ENCODE measurements around the gene GLRX5.

GLRX5 gene

DNA sequence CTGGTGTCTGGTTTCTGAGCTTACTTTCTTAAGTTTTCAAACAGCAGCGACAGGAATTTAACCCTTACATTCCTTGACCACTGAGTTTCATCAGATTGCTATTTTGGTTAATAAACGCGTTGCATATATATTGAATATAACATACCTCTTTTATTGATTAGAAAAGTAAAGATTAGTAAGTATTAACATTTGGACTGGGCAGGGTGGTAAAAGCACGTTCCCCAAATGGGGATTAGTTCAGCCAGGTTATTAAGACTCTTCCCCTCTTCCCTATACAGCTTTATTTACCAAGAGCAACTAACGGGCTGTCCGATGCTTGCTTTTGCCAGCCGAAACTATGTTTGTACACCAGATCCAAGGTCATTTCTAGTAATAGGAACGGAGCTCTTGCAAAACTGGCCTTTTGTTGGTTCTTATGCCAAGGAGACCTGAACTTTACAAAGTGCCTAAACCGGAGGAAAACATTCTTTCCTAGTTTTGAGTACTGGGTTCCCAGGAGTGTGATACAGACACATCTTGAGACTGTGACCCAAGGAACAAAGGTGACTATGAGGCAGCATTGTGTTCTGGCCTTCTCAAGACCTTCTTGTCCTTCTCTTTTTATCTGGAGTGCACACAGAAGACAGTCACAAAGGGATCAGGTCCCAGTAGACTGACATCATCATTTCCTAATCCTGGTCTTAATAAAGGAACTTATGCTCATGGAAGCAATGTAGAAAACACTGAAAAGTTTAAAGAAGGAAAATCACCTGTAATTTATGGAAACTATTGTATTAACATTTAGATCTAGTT, 2.6 kb downstream of the GLRX5 start:
- DNase-seq, result no peak

- DNase-seq, result no peak
Measured at GRCh38 chr14:95538801-95539509, 4.1 kb downstream of the GLRX5 start.

DNA sequence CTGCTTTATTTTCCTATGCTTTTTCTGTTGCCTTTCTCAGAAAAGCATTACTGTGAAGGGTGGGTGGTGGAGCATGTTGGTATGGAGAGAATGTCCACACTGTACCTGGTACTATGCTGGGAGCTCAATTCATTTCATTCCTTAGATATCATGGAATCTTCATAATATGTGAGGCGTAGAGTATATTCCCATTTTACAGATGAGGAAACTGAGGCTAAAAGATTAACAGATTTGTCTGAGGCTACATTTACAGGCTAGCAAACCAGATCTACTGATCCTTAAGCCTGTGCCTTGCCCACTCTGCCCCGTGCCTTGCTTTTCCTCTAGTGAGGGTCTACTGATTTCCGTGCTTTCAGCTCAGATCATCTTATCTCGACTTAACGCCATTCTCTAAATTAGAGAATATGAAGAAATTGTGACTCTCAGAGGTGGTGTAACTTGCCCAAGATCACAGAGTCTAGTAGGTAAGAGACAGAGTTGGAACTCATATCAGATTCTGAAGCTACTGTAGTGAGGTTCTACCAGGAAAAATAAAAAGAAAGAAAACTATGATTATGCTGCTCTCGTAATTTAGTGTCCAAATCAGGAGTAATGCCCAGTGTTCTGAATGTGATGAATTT, 5.5 kb downstream of the GLRX5 start:
- no peak for DNase-seq

- no peak for DNase-seq
Measured at GRCh38 chr14:95541346-95541745, 6.5 kb downstream of the GLRX5 start.

DNA sequence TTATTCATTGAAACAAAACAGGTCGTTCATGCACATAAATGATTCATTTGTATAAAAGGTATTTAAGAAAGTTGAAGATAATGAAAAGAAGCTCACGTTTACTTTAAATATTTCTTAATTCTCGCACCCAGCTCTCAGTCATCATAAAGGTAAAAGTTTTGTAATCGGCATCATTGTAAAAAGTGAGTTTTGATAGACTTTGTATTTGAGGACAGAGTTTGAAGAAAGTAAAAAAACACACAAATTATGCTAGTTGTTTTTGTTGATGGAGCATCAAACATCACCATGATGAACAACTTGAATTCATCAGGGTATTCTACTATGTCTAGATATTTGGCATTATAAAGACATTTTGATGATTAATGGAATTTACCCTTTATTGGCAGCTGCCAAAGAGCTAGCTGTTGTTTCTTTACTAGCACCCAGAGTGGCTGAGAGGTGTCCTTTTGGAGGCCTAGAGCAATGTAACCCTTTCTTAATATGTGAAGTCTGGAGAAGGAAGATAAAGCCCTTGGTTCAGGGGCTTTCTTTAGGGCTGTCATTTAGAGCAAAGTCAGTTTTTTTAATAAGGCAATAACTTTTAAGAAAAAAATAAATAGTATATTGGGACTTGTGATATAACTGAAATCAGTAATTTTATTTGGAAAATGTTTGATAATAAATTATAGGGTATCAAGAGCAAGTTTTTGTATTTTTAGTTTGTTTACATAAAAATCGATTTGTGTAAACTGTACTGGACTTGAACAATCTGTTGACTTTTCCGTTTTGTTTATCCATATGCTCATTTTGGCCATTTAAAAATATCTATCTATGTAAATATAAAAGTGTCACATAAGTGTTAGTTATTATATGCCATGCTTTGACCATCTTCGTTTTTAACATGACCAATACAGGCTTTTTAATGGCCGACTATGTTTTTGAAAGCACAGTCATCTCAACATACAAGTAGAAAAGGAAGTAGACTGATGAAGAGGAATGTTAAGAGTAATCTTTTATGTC, 7.4 kb downstream of the GLRX5 start:
- DNase-seq, result no peak

- no peak for DNase-seq
Measured at GRCh38 chr14:95543021-95543420, 8.2 kb downstream of the GLRX5 start.

- DNase-seq, result no peak
Measured at GRCh38 chr14:95544588-95544987, 9.7 kb downstream of the GLRX5 start.

DNA sequence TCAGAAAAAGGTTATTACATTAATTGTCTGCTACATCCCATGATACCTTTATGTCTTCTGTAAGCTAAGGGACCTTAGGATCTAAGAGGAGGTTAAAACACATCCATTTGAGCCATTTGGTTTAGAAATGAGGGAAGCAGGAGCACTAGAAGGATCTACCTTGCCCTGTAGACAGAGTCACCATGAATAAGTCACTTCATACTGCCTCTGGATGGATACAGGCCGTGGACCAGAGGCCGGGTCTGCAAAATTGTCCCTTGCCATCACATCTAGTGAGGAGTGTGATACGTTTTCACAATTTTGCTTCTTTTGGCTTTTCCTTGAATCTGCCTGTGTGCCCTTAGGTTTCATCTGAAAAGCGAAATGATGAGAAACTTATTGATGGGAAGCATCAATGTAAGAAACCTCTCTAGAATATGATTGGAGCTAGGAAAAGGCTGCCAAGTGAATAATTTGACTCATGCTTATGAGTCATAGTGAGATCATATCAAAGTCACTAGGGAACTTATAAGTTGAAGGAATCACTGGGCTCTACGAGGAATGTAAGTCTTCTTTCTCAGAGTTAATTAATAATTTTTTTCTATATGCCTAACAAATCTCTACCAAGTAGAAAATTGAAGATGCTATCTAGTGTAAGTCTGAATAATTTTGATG, 10.8 kb downstream of the GLRX5 start:
- no peak for DNase-seq

GRCh38 chr14:95547272-95547625, 12.4 kb downstream of the GLRX5 start:
- DNase-seq, result no peak

DNA sequence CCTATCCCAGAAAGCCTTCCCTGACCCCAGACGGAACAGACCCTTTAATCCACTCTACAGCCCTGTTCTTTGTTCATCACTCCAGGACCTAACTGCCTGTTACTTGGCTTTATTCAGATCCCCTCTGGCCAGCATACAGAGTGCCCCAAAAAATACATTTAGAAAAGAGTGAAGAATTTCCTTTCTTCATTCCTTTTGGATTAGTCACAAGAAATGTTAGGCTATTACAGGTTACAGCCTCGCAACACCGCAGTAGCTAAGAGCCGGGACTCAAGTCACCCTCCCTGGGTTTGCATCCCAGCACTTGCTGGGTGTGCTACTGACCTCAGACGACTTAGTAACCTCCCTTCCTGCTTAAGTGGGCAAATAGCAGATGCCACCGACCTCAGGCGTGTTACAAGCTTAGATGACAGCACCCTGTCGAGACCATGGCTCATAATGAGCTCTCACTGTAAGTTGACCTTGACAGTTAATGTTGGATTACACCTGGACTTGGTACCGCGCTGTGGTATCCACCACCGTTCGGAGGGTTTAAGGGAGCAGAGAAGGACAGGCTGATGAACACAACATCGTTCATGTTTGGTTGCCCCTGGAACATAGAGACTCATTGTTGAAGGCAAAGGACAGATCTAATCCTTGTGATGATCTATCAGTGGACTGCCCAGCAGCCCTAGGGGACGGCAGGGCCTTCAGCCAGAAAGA, 12.9 kb downstream of the GLRX5 start:
- DNase-seq, result no peak

GRCh38 chr14:95548328-95548929, 13.6 kb downstream of the GLRX5 start:
- no peak for DNase-seq

DNA sequence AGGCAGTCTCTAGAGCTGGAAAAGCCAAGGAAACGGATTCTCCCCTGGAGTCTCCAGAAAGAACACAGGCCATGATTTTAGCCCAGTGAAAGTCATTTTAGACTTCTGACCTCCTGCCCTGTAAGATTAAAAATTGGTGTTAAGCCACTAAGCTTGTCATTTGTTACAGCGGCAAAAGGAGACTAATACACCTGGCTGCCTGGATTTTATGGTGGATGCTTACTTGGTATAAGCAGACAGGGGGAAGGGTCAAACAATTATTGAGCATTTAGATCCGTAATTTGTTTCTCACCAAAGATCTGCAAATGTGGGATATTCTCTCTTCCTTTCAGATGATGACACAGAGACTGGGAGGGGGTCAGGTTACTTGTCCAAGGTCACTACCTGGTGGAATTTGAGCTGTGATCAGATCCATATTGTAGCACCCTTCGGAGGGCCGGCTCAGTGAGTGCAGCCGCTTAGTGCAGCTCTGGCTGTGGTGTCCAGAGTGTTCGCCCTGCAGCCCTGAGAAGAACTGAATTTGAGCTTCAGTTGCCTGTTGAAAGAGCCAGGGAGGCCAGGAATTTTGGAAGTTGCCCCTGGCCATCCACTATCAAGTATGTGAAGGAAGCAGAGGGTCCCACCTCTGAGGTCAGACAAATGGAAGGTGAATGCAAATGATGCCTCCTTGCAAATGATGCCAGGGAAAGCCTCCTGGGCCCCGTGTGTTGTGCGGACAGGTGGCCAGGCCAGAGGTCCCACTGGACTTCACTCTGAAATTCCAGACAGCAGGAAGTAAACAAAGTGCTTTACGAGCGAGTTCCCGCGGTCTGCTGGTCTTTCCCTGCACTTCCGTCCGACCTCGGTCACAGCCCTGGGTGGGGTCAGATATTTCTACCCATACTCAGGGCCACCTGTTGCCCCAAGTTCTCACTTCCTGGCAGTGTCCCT, 15.1 kb downstream of the GLRX5 start:
- DNase-seq, result no peak

GRCh38 chr14:95551435-95551834, 16.6 kb downstream of the GLRX5 start:
- DNase-seq, result no peak

- DNase-seq, result no peak
Measured at GRCh38 chr14:95553141-95553540, 18.3 kb downstream of the GLRX5 start.

- no peak for DNase-seq
Measured at GRCh38 chr14:95555053-95555452, 20.2 kb downstream of the GLRX5 start.

GRCh38 chr14:95557291-95557690, 22.4 kb downstream of the GLRX5 start:
- DNase-seq, result no peak

GRCh38 chr14:95557832-95558231, 23.0 kb downstream of the GLRX5 start:
- DNase-seq, result no peak

- no peak for DNase-seq
Measured at GRCh38 chr14:95559203-95559602, 24.4 kb downstream of the GLRX5 start.

- DNase-seq, result peak; percentile 59
Measured at GRCh38 chr14:95561001-95561412, 26.2 kb downstream of the GLRX5 start.

Measured in NCI-H510A (cell line).